Stimulated activated CD4-positive, alpha-beta T cell treated with anti-CD3 and anti-CD28 coated beads, TNF-alpha, amount 100 ng/mL, for 24 hours (primary cell): Measurements from ENCODE around the gene NCAPG2.
A peak's percentile ranks its signal among the peaks of the same experiment; 100 is the strongest.
"Not testable (repeated sequence)": the region's sequence is repeated elsewhere in the genome, so short reads cannot be mapped to it uniquely, and the experiment has no call there.

Experiments
- DNase-seq, 3 experiments: peaks; one replicate each; pipeline ENCODE4 v3.0.0-alpha.2; 2020; ENCODE audit warnings: low read depth in 3 of 3

Gene NCAPG2

DNA sequence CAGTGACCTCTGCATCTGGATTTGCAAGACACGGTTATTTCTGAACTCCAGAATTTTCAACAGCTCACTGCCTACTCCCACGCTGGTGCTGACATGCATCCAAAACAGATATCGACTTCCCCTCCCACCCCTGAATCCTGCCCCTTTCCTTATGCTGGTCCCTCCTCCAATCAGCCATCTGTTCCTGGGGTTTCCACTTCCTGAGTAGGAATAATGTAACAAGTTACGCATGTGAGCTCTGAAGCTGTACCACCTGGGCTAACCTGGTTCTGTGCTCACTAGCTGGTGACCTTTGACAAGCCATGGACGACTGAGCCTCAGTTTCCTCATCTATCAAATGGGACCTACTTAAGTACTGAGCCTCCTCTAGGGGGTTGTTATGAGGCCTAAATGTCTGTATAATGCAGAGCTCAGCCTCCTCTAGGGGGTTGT, 1.7 kb upstream of the NCAPG2 start:
- no peak for DNase-seq

DNA sequence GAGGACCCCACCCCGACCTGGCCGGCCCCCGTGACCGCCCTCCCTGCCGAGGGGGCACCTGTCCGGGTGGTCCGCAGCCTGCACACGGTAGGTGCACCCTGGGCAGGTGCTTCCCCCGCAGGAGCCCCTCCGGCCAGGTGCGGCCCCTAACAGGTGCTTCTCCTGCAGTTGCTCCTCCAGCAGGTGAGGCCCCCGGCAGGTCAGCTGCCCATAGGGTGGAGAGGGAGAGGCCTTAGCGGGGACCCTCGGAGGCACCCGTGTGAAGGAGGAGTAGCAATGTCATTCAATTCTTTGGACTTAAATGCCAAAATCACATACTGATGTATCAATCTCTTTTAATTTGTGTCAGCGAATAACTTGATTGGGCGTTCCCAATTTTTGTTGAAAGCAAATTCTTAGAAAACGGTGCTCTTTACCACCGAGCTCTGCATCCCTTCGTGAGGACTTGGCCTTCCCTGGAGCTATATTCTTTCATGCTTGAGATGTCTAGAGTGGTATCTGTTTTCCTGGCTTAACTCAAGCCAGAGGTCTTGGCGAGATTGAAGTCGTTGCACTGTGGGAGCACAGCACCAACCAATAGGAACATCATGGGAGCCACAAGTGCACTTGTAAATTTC, 738 bp upstream of the NCAPG2 start:
- DNase-seq: no peak

DNA sequence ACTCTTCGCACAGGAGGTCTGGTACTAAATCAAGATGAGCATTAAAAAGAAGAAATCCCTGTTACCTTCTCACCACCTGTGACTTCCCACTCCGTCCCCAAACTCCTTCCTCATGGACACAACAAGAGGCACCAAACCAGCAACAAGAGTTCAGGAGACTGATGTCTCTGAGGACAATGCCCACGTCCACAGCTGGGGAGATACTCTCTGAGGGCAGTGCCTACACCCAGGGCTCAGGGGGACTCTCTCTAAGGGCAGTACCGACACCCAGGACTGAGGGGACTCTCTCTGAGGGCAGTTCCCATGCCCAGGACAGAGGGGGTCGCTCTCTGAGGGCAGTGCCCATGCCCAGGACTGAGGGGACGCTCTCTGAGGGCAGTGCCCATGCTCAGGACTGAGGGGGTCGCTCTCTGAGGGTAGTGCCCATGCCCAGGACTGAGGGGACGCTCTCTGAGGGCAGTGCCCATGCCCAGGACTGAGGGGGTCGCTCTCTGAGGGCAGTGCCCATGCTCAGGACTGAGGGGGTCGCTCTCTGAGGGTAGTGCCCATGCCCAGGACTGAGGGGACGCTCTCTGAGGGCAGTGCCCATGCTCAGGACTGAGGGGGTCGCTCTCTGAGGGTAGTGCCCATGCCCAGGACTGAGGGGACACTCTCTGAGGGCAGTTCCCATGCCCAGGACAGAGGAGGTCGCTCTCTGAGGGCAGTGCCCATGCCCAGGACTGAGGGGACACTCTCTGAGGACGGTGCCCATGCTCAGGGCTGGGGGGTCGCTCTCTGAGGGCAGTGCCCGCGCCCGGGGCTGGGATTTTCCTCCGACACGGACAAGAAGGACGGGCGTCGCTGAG, 703 bp downstream of the NCAPG2 start:
- DNase-seq: not testable (repeated sequence)

DNA sequence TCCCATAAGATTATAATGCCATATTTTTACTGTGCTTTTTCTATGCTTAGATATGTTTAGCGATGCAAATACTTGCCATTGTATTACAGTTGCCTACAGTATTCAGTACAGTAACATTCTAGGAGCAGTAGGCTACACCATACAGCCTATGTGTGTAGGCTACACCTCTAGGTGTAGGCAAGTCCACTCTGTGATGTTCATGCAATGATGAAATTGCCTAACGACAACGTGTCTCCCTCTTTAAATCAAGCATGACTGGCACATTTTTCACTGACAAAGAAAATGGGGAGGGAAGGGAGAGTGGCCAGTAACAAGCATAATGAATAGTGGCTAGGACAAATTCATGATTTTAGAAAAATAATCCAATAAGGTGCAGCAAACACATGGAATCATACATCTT, 1.7 kb downstream of the NCAPG2 start:
- DNase-seq: no peak

DNA sequence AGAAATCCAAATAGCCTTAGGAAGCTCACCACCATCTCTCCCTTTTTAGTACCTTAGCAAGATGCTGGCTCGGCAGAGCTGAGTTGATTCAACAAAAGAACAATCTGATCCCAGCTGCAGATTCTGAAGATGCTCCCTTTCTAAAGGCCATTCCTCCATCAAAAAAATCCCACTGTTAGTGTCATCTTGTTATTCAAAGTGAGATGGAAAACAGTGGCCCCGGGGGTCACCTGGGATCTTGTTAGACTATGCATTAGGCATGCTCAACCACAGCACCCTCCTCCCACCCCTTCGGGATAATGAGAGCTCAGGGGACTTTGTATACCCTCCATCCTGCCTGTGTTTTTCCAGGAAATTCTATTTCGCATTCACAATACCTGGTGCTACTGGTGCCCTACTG, 2.4 kb downstream of the NCAPG2 start:
- no peak for DNase-seq

DNA sequence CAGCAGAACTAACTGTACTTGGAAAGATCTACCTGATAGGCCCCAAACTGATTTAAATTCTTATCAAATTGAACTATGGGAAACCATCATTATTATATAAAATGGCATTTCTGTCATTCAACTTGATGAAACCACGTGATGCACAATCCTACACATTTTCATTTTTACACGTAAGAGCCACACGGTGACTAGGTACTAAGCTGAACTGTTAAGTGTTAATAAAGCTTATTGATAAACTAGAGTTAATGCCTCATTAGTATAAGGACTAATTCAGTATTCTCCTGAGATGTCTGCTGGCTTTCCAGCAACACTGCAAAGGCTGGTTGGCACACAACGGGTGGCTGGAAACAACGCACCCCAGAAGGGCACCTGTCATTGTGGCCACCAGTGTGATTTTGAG, 4.6 kb downstream of the NCAPG2 start:
- no peak for DNase-seq

DNA sequence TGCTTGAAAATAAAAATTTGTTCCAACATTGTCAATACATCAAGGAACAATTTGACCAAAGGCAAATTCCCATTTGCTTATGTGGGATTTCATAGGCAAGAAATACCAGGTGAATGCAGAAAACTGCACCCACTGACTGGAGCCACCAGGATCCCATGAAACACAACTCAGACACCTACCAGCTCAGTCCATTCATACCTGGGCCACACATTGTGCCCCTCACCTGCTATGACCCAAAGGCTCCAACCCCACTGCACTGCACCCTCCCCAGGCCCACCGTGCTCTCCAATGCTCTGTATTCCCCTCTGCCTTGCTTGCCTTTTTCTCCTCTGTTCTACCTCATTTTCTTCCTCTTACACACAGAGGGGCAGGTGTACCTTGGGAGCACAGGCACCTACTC, 5.3 kb downstream of the NCAPG2 start:
- DNase-seq: no peak

DNA sequence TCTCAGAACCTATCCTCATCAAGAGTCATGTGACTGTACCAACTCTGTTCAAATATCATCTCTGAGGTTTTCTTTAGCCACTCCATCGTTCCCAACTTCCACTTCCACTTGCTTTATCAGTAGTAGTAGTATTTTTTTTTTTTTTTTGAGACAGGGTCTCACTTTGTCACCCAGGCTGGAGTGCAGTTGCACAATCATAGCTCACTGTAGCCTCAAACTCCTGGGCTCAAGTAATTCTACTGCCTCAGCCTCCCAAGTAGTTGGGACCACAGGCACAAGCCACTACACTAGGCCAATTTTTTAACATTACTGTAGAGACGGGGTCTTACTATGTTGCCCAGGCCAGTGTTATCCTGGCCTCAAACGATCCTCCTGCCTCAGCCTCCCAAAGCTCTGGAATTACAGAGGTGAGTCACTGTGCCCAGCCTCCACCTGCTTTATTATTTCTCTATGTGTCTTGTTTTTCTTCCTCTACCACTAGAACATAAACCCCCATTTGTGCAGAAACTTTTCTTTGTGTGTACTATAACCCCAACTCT, 5.9 kb downstream of the NCAPG2 start:
- no peak for DNase-seq

DNA sequence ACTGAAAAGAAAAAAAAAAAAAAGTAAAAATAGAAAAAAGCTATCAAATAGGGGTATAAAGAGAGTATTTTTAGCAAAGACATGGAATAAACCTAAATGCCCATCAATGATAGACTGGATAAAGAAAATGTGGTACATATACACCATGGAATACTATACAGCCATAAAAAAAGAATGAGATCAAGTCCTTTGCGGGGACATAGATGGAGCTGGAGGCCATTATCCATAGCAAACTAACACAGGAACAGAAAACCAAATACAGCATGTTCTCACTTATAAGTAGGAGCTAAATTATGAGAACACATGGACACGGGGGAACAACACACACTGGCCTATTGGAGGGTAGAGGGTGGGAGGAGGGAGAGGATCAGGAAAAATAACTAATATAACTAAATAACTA, 7.0 kb downstream of the NCAPG2 start:
- not testable (repeated sequence) for DNase-seq

DNA sequence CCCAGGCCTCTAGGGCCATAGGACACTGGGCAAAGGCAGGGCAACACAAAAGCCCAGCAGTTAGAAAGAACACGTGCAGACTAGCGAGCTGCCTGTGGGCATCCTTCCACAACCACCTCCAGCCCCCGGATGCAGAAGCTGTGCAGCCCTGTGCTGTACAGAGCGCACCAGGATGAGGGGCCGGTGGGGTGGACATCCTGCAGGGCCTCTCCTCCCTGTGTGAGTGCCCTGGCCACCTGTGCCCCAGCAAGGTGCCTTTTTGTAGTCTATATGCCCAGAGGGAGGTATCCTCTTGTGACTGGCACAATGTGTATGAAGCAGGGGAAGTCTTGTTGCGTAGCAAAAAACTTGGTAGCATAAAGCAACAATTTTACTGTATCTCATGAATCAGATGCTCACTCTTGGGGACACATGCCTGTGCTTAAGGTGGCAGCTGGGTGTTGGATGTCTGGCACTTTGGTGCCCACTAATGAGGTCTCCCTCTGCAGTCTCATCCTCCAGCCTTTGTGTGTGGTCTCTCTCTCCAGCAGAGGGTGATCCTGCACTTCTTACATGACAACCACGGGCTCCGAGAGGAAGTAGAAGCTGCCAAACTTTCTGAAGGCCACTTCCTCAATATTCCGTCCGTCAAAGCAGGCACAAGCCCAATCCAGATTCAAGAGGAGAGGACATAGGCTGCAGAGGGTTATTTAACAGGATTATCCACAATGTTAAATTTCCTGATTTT, 8.7 kb downstream of the NCAPG2 start:
- DNase-seq: peak in 1 of 3 experiments; percentile 34

DNA sequence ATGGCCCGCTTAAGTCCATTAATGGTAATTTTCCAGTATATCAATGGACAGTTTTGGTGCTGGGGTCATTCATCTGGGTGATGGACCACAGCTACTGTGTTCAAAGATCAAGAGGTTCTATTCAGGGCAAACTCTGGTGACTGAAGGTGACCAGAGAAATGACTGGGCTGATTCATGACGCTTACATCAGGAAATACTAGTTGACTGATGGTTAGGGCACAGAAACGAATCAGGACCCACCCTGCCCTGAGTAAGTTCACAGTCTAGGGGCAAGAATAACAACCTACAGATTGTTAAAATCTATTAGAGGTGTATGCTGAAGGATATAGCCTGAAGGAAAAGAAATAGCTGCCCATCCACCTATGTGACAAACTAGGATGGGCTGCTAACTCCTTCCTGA, 9.5 kb downstream of the NCAPG2 start:
- DNase-seq: no peak

DNA sequence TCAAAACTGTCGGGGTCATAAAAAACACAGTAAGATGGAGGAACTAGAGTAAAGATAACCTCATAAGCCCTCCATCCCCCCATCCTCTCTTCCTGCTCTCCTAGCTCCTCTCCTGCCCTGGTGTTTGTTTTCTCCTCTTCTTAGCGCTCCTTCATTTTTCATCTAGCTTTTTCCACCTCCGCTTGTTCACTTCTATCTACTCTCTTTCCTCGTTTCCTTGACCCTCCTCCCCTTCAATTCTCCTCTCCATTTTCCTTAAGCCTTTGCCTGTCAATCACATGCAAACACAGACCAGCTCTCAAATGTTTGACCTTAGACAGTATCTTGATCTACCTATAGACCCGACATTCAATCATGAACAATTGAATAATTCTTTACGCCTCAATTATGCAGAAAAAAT, 10.0 kb downstream of the NCAPG2 start:
- DNase-seq: no peak

DNA sequence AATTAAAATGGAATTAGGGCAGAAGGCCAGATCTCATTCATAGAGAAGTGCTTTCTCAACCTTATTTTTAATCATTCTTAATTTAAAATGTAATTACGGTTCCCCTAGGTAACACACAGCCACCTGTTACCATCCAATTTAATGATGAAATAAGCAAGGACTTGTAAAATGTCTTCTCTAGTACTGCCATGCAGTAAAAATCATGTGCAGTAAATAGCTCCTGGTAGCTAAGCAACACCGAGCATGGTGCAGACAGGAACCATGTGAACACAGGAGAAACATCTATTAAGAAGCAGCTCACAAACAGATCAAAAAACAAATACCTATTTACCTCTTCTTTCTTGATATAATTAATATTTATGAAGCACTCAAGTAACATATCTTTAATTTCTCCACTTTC, 15.1 kb downstream of the NCAPG2 start:
- no peak for DNase-seq

DNA sequence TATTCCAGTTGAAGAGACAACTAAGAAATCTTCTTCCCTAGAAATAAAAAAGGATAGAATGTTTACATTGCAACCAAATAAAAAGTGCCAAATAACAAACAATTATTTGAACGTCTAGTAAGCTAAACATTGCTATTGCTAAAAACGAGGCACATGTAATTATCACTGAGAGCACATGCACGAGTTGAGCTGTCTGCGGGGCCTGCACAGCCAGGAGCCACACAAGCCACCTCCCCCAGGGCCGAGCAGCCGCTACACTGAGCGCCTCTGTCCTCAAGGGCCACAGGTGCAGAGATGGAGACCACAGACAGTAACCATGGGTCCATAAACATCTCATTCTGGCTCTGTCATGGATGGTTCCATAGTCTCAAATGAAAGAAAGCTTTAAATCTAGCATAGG, 17.2 kb downstream of the NCAPG2 start:
- no peak for DNase-seq

DNA sequence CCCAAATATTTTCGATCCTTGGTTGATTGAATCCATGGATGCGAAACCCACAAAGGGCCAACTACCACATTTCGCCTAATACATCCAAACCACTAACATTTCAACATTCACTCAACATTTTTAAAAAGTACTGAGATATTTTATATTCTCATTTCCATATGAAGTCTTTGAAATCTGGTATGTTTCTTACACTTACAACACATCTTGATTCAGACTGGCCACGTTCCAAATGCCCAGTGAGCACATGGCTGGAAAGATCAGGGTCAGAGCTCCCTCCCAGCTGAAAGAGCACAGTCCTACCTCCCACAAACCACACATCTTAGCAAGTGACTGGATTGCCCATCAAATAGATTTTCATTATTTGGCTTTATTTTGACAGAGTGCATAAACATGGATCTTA, 18.9 kb downstream of the NCAPG2 start:
- DNase-seq: no peak

DNA sequence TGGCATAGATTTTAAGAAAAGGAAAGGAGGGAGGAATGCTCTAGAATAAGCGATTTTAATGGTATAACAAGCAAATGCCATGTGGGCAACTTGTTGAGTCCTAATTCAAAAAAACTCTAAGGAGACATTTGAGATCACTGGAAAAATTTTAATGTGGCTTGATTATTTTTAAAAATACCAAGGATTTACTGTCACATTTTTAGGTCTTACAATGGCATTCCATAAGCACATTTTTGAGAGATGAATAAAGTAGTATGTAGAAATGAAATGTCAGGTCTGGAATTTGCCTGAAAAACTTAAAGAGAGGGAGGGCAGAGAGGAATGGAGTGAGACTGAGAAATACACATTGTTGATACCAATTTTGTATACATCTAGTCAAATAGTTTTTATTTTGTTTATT, 20.3 kb downstream of the NCAPG2 start:
- DNase-seq: no peak

DNA sequence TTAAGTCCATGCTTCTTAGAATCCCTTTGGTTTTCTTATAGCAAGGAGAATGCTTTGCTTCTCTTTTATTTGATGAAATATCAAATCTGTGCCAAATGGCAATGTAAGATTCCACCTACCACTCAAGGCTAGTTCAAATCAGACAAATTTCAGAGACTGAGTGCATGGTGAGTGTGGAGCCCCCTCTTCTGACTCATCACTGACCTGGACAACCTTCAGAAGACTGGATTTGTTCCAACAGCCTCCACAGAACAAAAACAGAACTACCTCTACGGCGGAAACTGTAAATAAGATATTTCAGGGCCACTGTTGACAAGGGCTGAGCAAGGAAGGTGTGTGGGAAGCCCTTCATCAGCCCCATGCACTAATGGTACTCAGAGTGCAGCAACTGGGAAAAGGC, 21.1 kb downstream of the NCAPG2 start:
- DNase-seq: no peak

DNA sequence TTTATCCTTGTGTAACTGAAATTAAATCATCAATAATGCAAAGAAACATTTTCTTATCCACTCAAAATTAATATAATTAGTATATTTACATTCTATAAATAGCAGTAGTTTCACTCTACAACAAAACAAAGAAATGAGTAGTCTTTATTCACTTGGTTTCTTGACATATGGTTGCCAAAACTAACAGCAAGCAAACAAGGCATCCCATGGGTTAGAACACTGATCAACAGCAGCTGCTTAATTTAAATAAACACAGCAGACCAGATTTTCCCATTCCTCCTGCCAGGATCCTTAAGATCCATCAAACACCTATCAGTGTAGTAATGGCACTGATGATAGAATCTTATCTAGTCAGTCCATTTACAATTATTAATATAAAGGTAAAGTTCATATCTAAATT, 22.1 kb downstream of the NCAPG2 start:
- no peak for DNase-seq

DNA sequence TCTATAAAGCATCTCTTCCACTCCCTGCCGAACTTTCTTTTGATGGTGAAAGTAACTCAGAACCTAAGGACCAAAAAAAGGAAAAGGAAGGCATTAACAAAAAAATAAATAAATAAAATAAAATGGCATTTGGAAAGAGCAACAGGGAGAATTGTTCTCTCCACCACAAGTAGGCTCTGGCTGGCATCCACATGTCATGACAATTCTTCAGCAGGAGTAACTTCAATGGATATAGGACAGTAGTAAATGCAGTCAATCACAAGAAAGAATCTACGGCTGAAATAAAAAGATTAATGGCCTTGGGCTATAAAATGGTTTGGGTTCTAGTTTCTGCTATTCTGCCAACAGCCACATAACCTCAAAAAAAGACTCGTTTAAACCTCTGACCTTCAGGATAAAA, 23.9 kb downstream of the NCAPG2 start:
- no peak for DNase-seq

DNA sequence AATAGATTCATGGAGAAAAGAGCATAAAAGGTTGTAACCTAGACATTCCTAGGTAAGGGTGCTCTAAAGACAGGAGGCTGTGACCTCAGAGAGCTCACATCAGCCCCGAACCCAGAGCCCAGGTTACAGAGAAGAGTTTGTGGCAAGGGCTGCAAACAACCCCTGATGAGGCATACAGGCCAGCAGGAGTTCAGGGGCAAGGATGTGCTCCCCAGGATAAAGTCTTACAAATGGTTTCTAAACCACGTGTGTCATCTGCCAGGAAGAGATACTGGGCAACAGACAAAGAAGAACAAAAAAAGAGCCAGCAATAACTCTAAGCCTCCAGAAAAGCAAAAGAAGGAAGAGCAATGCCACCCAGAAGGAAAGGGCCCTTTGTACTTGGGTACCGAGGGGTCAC, 27.7 kb downstream of the NCAPG2 start:
- no peak for DNase-seq

DNA sequence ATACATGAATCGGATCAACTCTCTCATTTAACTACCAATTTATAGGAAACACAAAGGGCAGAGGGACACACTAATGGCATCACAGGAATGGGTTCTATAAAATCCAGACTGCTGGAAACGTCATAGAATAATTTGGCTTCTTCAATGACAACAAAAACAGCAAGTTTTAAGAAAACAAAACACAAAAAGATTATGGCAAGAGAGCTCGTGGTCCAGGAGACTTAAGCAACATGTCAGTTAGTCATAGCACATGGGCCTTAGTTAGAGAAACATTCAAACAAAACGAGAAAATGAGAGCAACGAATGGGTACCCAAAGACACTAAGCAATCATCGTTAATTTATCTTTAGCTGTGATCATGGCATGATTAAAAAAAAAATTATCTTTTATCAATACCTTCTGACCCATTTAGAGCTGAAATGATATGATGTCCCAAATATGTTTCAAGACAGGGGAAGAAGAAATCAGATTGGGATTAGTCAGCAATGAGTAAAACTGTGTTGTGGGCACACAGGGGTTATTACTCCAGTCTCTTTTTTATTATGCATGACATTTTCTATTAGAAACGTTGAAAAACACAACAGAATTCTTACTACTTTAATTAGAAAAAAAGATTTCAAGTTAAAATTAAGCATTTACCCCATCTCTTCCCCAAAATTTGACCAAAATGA, 28.3 kb downstream of the NCAPG2 start:
- DNase-seq: no peak

DNA sequence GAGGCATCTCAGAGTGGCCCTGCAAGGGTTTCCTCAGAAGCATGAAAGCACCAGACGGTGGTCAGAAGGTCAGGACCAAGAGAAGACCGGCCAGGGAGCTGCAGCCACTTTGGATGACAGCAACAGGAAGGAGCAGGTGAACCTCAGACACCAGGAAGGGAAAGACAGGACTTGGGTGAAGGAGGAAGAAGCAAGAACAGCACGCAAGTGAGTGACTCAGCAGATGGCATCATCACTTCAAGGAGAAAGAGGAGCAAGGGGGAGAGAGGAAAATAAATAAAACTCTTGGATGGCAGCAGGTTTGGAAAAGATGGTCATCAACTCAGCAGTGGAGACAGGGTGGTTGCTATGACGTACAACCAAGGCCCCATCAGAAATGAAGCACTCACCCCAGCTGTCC, 31.6 kb downstream of the NCAPG2 start:
- DNase-seq: no peak
